HCT116 (cell line): ENCODE measurements around the gene GNG2. TPM values are rescaled to one million over a fixed set of nuclear protein-coding genes. Genes with fewer than 3 reads are reported as not detected.

Source experiments
- ATAC-seq: fragments of 200-7000 bp; cut with Tn5 transposase; 2 replicates; pipeline ENCODE4 v1.9.1; 2020; ENCODE audit warnings: mild to moderate bottlenecking, moderate library complexity
- BruUV-seq: library from RNA; stranded (reverse); fragments of 400-500 nt; replicated peaks from 2 replicates; lab custom pipeline; 2021; lab: Mats Ljungman, UMichigan
- CTCF ChIA-PET: fragments of 300-600 bp; sonication (Branson Sonifier 250); formaldehyde crosslinking; loops from one replicate; lab custom pipeline; 2021; ENCODE audit warnings: antibody characterized with exemption; lab: Charles Lee
- POLR2A ChIA-PET: fragments of 300-600, 350-600 bp; sonication (Branson Sonifier 250); formaldehyde crosslinking; loops from one replicate; lab custom pipeline; 2021; ENCODE audit warnings: antibody characterized with exemption; lab: Charles Lee
- RAD21 ChIA-PET, 2 experiments: fragments of 300-600 bp; sonication (Branson Sonifier 250); formaldehyde crosslinking; loops; one replicate each; lab custom pipeline; 2023; ENCODE audit warnings: low total read pairs in 2 of 2; ENCODE audit not compliant: uncharacterized antibody in 2 of 2, unreplicated experiment in 2 of 2, low non-redundant PET in 1 of 2; lab: Charles Lee
- DNase-seq: peaks from one replicate; pipeline ENCODE4 v3.0.0-alpha.2; 2010; ENCODE audit warnings: low read depth, low spot score
- H2AFZ ChIP-seq: fragments of 200-600 bp; shearing (Covaris generic), sonication (generic); 2 replicates; pipeline ENCODE4 v1.6.1; 2017; ENCODE audit warnings: low read depth, mixed run types, mixed read lengths, antibody characterized with exemption, low read length; ENCODE audit not compliant: poor library complexity, severe bottlenecking
- H3K27ac ChIP-seq: 2 replicates; pipeline ENCODE4 v1.5.1; 2012; ENCODE audit warnings: low read depth, low read length
- H3K27me3 ChIP-seq: fragments of 200-600 bp; sonication (generic); 2 replicates; pipeline ENCODE4 v1.6.1; 2016; ENCODE audit warnings: mixed run types, low read length, mixed read lengths; ENCODE audit not compliant: insufficient read depth
- H3K36me3 ChIP-seq, 2 experiments: fragments of 200-500 bp in 1 of 2; fragments of 200-600 bp in 1 of 2; sonication (Bioruptor generic) in 1 of 2; sonication (generic) in 1 of 2; 2 replicates each; pipeline versions ENCODE4 v1.5.1 to v1.6.1; 2014 to 2016; ENCODE audit warnings: low read length in 2 of 2, inconsistent platforms in 1 of 2, mixed read lengths in 1 of 2, mixed run types in 1 of 2; ENCODE audit not compliant: insufficient read depth in 2 of 2, control insufficient read depth in 1 of 2
- H3K4me1 ChIP-seq, 2 experiments: fragments of 200-600 bp in 1 of 2; sonication (generic) in 1 of 2; 2 replicates each; pipeline versions ENCODE4 v1.5.1 to v1.6.1; 2012 to 2017; ENCODE audit warnings: low read length in 2 of 2, inconsistent platforms in 1 of 2, mild to moderate bottlenecking in 1 of 2, mixed read lengths in 1 of 2, mixed run types in 1 of 2, moderate library complexity in 1 of 2; ENCODE audit not compliant: insufficient read depth in 2 of 2, control insufficient read depth in 1 of 2
- H3K4me2 ChIP-seq: fragments of 200-600 bp; sonication (generic); 2 replicates; pipeline ENCODE4 v1.6.1; 2017; ENCODE audit warnings: mixed run types, low read length, mixed read lengths
- H3K4me3 ChIP-seq, 2 experiments: fragments of 200-600 bp in 1 of 2; sonication (generic) in 1 of 2; replicated peaks in 1 of 2; 2 replicates each; pipeline ENCODE4 v1.5.1; 2011 to 2016; ENCODE audit warnings: low read length in 2 of 2, control low read depth in 1 of 2, low read depth in 1 of 2, mild to moderate bottlenecking in 1 of 2, mixed read lengths in 1 of 2, mixed run types in 1 of 2
- H3K79me2 ChIP-seq: fragments of 200-600 bp; sonication (generic); 2 replicates; pipeline ENCODE4 v1.6.1; 2017; ENCODE audit warnings: mild to moderate bottlenecking, mixed run types, low read length, moderate library complexity, mixed read lengths; ENCODE audit not compliant: insufficient read depth
- H3K9ac ChIP-seq: fragments of 200-600 bp; sonication (generic); 2 replicates; pipeline ENCODE4 v1.6.1; 2016; ENCODE audit warnings: low read length, mixed read lengths
- H3K9me2 ChIP-seq: fragments of 200-600 bp; sonication (generic), shearing (Covaris generic); 2 replicates; pipeline ENCODE4 v1.6.1; 2017; ENCODE audit warnings: mixed run types, mild to moderate bottlenecking, moderate library complexity; ENCODE audit not compliant: insufficient read depth
- H3K9me3 ChIP-seq, 2 experiments: fragments of 200-500 bp in 1 of 2; fragments of 200-600 bp in 1 of 2; sonication (Bioruptor generic) in 1 of 2; sonication (generic) in 1 of 2; 2 replicates each; pipeline ENCODE4 v1.6.1; 2014 to 2017; ENCODE audit warnings: low read length in 2 of 2, mixed read lengths in 2 of 2, inconsistent platforms in 1 of 2, low read depth in 1 of 2, mild to moderate bottlenecking in 1 of 2, mixed run types in 1 of 2, moderate library complexity in 1 of 2; ENCODE audit not compliant: control insufficient read depth in 1 of 2, insufficient read depth in 1 of 2
- H4K20me1 ChIP-seq: fragments of 200-600 bp; sonication (generic), shearing (Covaris generic); 2 replicates; pipeline ENCODE4 v1.6.1; 2017; ENCODE audit warnings: mixed run types, mild to moderate bottlenecking, moderate library complexity; ENCODE audit not compliant: insufficient read depth
- ATF3 ChIP-seq: IDR thresholded peaks from 2 replicates; pipeline ENCODE4 v1.6.1; 2012
- CBX3 ChIP-seq: IDR thresholded peaks from 2 replicates; pipeline ENCODE4 v1.6.1; 2012; ENCODE audit warnings: low read depth
- CEBPB ChIP-seq: IDR thresholded peaks from 2 replicates; pipeline ENCODE4 v1.6.1; 2012; ENCODE audit warnings: low read depth
- ELF1 ChIP-seq: IDR thresholded peaks from 2 replicates; pipeline ENCODE4 v1.6.1; 2012; ENCODE audit warnings: low read depth, borderline replicate concordance
- EZH2phosphoT487 ChIP-seq: fragments of 200-600 bp; IDR thresholded peaks from 2 replicates; pipeline ENCODE4 v1.6.1; 2018; ENCODE audit warnings: antibody characterized with exemption, borderline replicate concordance
- FOSL1 ChIP-seq: IDR thresholded peaks from 2 replicates; pipeline ENCODE4 v1.6.1; 2012; ENCODE audit warnings: low read depth
- MAX ChIP-seq: IDR thresholded peaks from 2 replicates; pipeline ENCODE4 v1.6.1; 2012
- POLR2AphosphoS5 ChIP-seq: IDR thresholded peaks from 2 replicates; pipeline ENCODE4 v1.6.1; 2011; ENCODE audit warnings: mild to moderate bottlenecking, low read depth, low read length, moderate library complexity
- REST ChIP-seq: IDR thresholded peaks from 2 replicates; pipeline ENCODE4 v1.6.1; 2012; ENCODE audit warnings: low read depth
- YY1 ChIP-seq: IDR thresholded peaks from 2 replicates; pipeline ENCODE4 v1.6.1; 2011; ENCODE audit warnings: low read length, low read depth, moderate library complexity, mild to moderate bottlenecking; ENCODE audit not compliant: insufficient replicate concordance; ENCODE audit errors: extremely low read depth
- ZBTB33 ChIP-seq: IDR thresholded peaks from 2 replicates; pipeline ENCODE4 v1.6.1; 2011; ENCODE audit warnings: mild to moderate bottlenecking, low read length, moderate library complexity; ENCODE audit not compliant: insufficient replicate concordance; ENCODE audit errors: extremely low read depth
- ZFX ChIP-seq: fragments of 450-650 bp; IDR thresholded peaks from 2 replicates; pipeline ENCODE4 v1.6.1; 2017
- ZNF274 ChIP-seq: fragments of 200-500 bp; sonication (Bioruptor generic); IDR thresholded peaks from 2 replicates; pipeline ENCODE4 v1.6.1; 2014; ENCODE audit warnings: mild to moderate bottlenecking, low read depth, low read length, inconsistent platforms
- intact Hi-C: fragments of 100-400 bp; cut with micrococcal nuclease; formaldehyde crosslinking; loops from 2 replicates; pipeline ENCODE4 v1.10.0; 2022
- total RNA-seq: library from RNA; stranded (reverse); gene quantifications from one replicate; pipeline ENCODE4 v1.2.1, GENCODE V29; 2021; ENCODE audit not compliant: unreplicated experiment

The GNG2 gene
- total RNA-seq, 1 experiment from 2014 or later = 0.74 TPM

- intact Hi-C loops = no loop called here
- peak overlapping the region; percentile 86 for H3K4me2 ChIP-seq
- ATAC-seq = no peak
- no peak for TF ChIP-seq CBX3
- TF ChIP-seq, all 23 proteins: peak for 0
- H3K4me1 ChIP-seq = peaks cover 6 to 13% of the 10 kb centered on the region in 2 experiments
- no peaks in the 10 kb centered on the region for H4K20me1 ChIP-seq
- ChIA-PET RAD21 (no interaction called here), POLR2A (no interaction called here), CTCF (no interaction called here)
- no peaks in the 10 kb centered on the region for H3K9me3 ChIP-seq
- BruUV-seq = no TSS peak
- peak overlapping the region; percentile 63 to 95 for H3K4me3 ChIP-seq
- no peak overlapping the region for H3K27ac ChIP-seq
- no peak overlapping the region for H2AFZ ChIP-seq
- peaks cover 29 to 33% of the 10 kb centered on the region in 2 experiments for H3K36me3 ChIP-seq
- no peak for DNase-seq
- peaks cover 57% of the 10 kb centered on the region for H3K79me2 ChIP-seq
- H3K9me2 ChIP-seq = no peaks in the 10 kb centered on the region
- peak overlapping the region; percentile 95 for H3K9ac ChIP-seq
- no peaks in the 10 kb centered on the region for H3K27me3 ChIP-seq
Observed at GRCh38 chr14:51990488-51990887, 130.1 kb downstream of the GNG2 start.

- Histone ChIP-seq H3K9ac (no peak overlapping the region), H3K9me3 (no peaks in the 10 kb centered on the region), H3K36me3 (peaks cover 32 to 48% of the 10 kb centered on the region in 2 experiments), H2AFZ (no peak overlapping the region), H3K9me2 (no peaks in the 10 kb centered on the region), H3K27ac (no peak overlapping the region), H3K4me3 (no peak overlapping the region), H4K20me1 (0 out of 2 replicates have a peak, but pooled peaks cover 9% of the 10 kb centered on the region), H3K27me3 (no peaks in the 10 kb centered on the region), H3K4me1 (peaks cover 6 to 11% of the 10 kb centered on the region in 2 experiments), H3K79me2 (peaks cover 86% of the 10 kb centered on the region), H3K4me2 (no peak overlapping the region)
- ChIA-PET RAD21 (no interaction called here), POLR2A (no interaction called here), CTCF (no interaction called here)
- no peak for DNase-seq
- no TSS peak for BruUV-seq
- ATAC-seq = no peak
- intact Hi-C loops = no loop called here
- TF ChIP-seq ATF3 = no peak
- TF ChIP-seq ZNF274 = no peak
- no peak for TF ChIP-seq ELF1
- TF ChIP-seq CEBPB = no peak
- no peak for TF ChIP-seq POLR2AphosphoS5
- no peak for TF ChIP-seq REST
- TF ChIP-seq YY1 = no peak
- TF ChIP-seq ZFX = no peak
- no peak for TF ChIP-seq ZBTB33
- TF ChIP-seq FOSL1 = no peak
- TF ChIP-seq MAX = no peak
- no peak for TF ChIP-seq EZH2phosphoT487
Observed at GRCh38 chr14:51993285-51993920, 133.0 kb downstream of the GNG2 start.
